Ishikawa (cell line): ENCODE results near the gene CCT3.

Experiments used
- CEBPB ChIP-seq: IDR thresholded peaks from 2 replicates; pipeline ENCODE4 v1.6.1; 2012
- CREB1 ChIP-seq: IDR thresholded peaks from 2 replicates; pipeline ENCODE4 v1.6.1; 2012; ENCODE audit warnings: low read depth
- EP300 ChIP-seq: IDR thresholded peaks from 2 replicates; pipeline ENCODE4 v1.6.1; 2012; ENCODE audit warnings: borderline replicate concordance
- FOXM1 ChIP-seq: IDR thresholded peaks from 2 replicates; pipeline ENCODE4 v1.6.1; 2012; ENCODE audit warnings: low read depth, borderline replicate concordance
- MAX ChIP-seq: IDR thresholded peaks from 2 replicates; pipeline ENCODE4 v1.6.1; 2012
- NFIC ChIP-seq: IDR thresholded peaks from 2 replicates; pipeline ENCODE4 v1.6.1; 2012
- RAD21 ChIP-seq: IDR thresholded peaks from 2 replicates; pipeline ENCODE4 v1.6.1; 2012; ENCODE audit warnings: low read depth
- TAF1 ChIP-seq: IDR thresholded peaks from 2 replicates; pipeline ENCODE4 v1.6.1; 2012; ENCODE audit warnings: low read depth, mild to moderate bottlenecking
- TCF12 ChIP-seq: IDR thresholded peaks from 2 replicates; pipeline ENCODE4 v1.6.1; 2012; ENCODE audit warnings: low read depth
- TEAD4 ChIP-seq: IDR thresholded peaks from 2 replicates; pipeline ENCODE4 v1.6.1; 2012
- YY1 ChIP-seq: IDR thresholded peaks from 2 replicates; pipeline ENCODE4 v1.6.1; 2012; ENCODE audit warnings: low read depth
- ZBTB7A ChIP-seq: IDR thresholded peaks from 2 replicates; pipeline ENCODE4 v1.6.1; 2012; ENCODE audit warnings: low read depth
- TF ChIP-seq, protein P1 (sequence below): IDR thresholded peaks from 2 replicates; pipeline ENCODE4 v1.6.1; 2012; ENCODE audit warnings: low read depth, mild to moderate bottlenecking
- TF ChIP-seq, protein P2 (sequence below): IDR thresholded peaks from 2 replicates; pipeline ENCODE4 v1.6.1; 2012

GRCh38 chr1:156378557-156378956 lies 40.5 kb upstream of the CCT3 start:
- TF ChIP-seq TEAD4: no peak
- no peak for TF ChIP-seq EP300
- TF ChIP-seq, protein P1, sequence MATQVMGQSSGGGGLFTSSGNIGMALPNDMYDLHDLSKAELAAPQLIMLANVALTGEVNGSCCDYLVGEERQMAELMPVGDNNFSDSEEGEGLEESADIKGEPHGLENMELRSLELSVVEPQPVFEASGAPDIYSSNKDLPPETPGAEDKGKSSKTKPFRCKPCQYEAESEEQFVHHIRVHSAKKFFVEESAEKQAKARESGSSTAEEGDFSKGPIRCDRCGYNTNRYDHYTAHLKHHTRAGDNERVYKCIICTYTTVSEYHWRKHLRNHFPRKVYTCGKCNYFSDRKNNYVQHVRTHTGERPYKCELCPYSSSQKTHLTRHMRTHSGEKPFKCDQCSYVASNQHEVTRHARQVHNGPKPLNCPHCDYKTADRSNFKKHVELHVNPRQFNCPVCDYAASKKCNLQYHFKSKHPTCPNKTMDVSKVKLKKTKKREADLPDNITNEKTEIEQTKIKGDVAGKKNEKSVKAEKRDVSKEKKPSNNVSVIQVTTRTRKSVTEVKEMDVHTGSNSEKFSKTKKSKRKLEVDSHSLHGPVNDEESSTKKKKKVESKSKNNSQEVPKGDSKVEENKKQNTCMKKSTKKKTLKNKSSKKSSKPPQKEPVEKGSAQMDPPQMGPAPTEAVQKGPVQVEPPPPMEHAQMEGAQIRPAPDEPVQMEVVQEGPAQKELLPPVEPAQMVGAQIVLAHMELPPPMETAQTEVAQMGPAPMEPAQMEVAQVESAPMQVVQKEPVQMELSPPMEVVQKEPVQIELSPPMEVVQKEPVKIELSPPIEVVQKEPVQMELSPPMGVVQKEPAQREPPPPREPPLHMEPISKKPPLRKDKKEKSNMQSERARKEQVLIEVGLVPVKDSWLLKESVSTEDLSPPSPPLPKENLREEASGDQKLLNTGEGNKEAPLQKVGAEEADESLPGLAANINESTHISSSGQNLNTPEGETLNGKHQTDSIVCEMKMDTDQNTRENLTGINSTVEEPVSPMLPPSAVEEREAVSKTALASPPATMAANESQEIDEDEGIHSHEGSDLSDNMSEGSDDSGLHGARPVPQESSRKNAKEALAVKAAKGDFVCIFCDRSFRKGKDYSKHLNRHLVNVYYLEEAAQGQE: no peak
- TF ChIP-seq, protein P2, sequence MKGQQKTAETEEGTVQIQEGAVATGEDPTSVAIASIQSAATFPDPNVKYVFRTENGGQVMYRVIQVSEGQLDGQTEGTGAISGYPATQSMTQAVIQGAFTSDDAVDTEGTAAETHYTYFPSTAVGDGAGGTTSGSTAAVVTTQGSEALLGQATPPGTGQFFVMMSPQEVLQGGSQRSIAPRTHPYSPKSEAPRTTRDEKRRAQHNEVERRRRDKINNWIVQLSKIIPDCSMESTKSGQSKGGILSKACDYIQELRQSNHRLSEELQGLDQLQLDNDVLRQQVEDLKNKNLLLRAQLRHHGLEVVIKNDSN: no peak
- TF ChIP-seq YY1: no peak
- TF ChIP-seq TAF1: no peak
- no peak for TF ChIP-seq NFIC
- TF ChIP-seq CEBPB: no peak
- no peak for TF ChIP-seq FOXM1
- TF ChIP-seq MAX: no peak
- no peak for TF ChIP-seq TCF12
- TF ChIP-seq ZBTB7A: no peak
- TF ChIP-seq RAD21: no peak
- no peak for TF ChIP-seq CREB1
